Panc1 (cell line): ENCODE data around the gene ROCK2. TPM values are rescaled to one million over a fixed set of nuclear protein-coding genes. Genes with fewer than 3 reads are reported as not detected.

Source experiments
- ATAC-seq: fragments of 200-7000 bp; cut with Tn5 transposase; 2 replicates; pipeline ENCODE4 v1.9.1; 2020; ENCODE audit warnings: mild to moderate bottlenecking, moderate library complexity
- BruUV-seq: library from RNA; stranded (reverse); fragments of 400-500 nt; replicated peaks from 2 replicates; lab custom pipeline; 2021; lab: Mats Ljungman, UMichigan
- CTCF ChIA-PET: fragments of 300-600 bp; sonication (Branson Sonifier 250); formaldehyde crosslinking; loops from one replicate; lab custom pipeline; 2022; ENCODE audit warnings: antibody characterized with exemption; lab: Charles Lee
- POLR2A ChIA-PET: fragments of 300-600 bp; sonication (Branson Sonifier 250); formaldehyde crosslinking; loops from one replicate; lab custom pipeline; 2022; ENCODE audit warnings: antibody characterized with exemption; lab: Charles Lee
- DNase-seq: peaks from one replicate; pipeline ENCODE4 v3.0.0-alpha.2; 2010; ENCODE audit warnings: low read depth, low spot score
- H3K27ac ChIP-seq: 2 replicates; pipeline ENCODE4 v1.5.1; 2011; ENCODE audit warnings: mild to moderate bottlenecking, low read length, inconsistent platforms
- H3K27me3 ChIP-seq: fragments of 200-500 bp; sonication (Bioruptor generic); 2 replicates; pipeline ENCODE4 v1.6.0; 2014; ENCODE audit warnings: low read length, inconsistent platforms; ENCODE audit not compliant: control insufficient read depth, insufficient read depth
- H3K36me3 ChIP-seq: fragments of 200-500 bp; sonication (Bioruptor generic); 2 replicates; pipeline ENCODE4 v1.5.1; 2014; ENCODE audit warnings: inconsistent platforms, mild to moderate bottlenecking, low read length, moderate library complexity; ENCODE audit not compliant: control insufficient read depth, insufficient read depth
- H3K4me1 ChIP-seq: 2 replicates; pipeline ENCODE4 v1.5.1; 2011; ENCODE audit warnings: inconsistent platforms, mild to moderate bottlenecking, low read length, moderate library complexity; ENCODE audit not compliant: control insufficient read depth, insufficient read depth
- H3K4me3 ChIP-seq, 2 experiments: 2 replicates each; pipeline ENCODE4 v1.5.1; 2011 to 2012; ENCODE audit warnings: low read depth in 2 of 2, low read length in 2 of 2, mild to moderate bottlenecking in 2 of 2, inconsistent platforms in 1 of 2, moderate library complexity in 1 of 2
- H3K9me3 ChIP-seq: fragments of 200-500 bp; sonication (Bioruptor generic); 2 replicates; pipeline ENCODE4 v1.5.1; 2014; ENCODE audit warnings: low read depth, mild to moderate bottlenecking, inconsistent platforms, low read length, moderate library complexity; ENCODE audit not compliant: control insufficient read depth, insufficient read depth
- POLR2AphosphoS5 ChIP-seq: IDR thresholded peaks from 2 replicates; pipeline ENCODE4 v1.6.1; 2012; ENCODE audit warnings: mild to moderate bottlenecking, low read depth, low read length, moderate library complexity
- SIN3A ChIP-seq: IDR thresholded peaks from 2 replicates; pipeline ENCODE4 v1.6.1; 2012; ENCODE audit warnings: low read depth, mild to moderate bottlenecking, low read length, moderate library complexity, borderline replicate concordance; ENCODE audit not compliant: insufficient read depth
- TCF7L2 ChIP-seq: IDR thresholded peaks from 2 replicates; pipeline ENCODE4 v1.6.1; 2011; ENCODE audit warnings: mild to moderate bottlenecking, low read depth, low read length, inconsistent platforms
- in situ Hi-C: cut with HindIII; loops from 2 replicates; pipeline ENCODE4 v1.10.0; 2016; ENCODE audit warnings: low sequenced_read_pairs, low pct_unique_long_range_greater_than_20kb
- intact Hi-C: fragments of 100-400 bp; cut with micrococcal nuclease; formaldehyde crosslinking; loops from one replicate; pipeline ENCODE4 v1.10.0; 2022; ENCODE audit not compliant: unreplicated experiment
- total RNA-seq: library from RNA; stranded (reverse); gene quantifications from one replicate; pipeline ENCODE4 v1.2.1, GENCODE V29; 2021; ENCODE audit not compliant: unreplicated experiment
- TF ChIP-seq, protein P1 (sequence below): fragments of 450-650 bp; IDR thresholded peaks from 2 replicates; pipeline ENCODE4 v1.5.1; 2017; ENCODE audit warnings: mild to moderate bottlenecking
- TF ChIP-seq, protein P2 (sequence below), 2 experiments: IDR thresholded peaks; 2 replicates each; pipeline ENCODE4 v1.6.1; 2011 to 2012; ENCODE audit warnings: low read depth in 2 of 2, control low read depth in 1 of 2, low read length in 1 of 2, mild to moderate bottlenecking in 1 of 2, moderate library complexity in 1 of 2; ENCODE audit not compliant: insufficient read depth in 1 of 2

Gene ROCK2
- total RNA-seq, 1 experiment from 2014 or later, result 47.9 TPM

DNA sequence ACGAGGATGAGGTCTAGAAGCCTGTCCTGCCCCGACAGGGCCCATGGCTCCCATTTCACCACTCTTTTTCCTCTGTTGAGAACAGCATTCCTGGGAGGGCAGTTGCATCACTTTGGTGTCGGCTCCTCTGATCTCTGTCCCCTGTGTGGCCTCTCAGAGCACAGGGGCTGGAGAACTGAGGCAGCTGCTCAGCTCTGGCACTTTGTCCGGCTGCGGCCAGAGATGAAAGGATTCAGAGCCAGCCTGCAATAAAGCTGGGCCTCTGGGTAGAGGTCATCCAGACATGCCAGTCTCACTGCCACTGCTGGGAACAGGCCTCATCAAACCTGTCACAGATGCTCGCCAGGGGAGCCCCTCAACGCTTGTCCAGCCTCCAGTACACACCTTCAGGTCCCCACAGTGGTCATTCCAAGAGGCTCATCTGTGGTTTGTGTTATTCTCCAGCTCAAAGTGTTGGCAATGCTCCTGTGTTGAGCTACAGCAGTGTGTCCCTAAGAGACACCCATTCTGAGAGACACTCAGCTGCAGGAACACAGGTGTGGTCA, 13.1 kb upstream of the ROCK2 start:
- in situ Hi-C loops, result no loop called here
- ChIA-PET CTCF (interaction anchor here (0.5 to 0.6 kb wide), 2 partner anchors 57 to 246 kb away, joined by 3 to 5 read pairs; no protein-coding TSS in a partner anchor), POLR2A (no interaction called here)
- intact Hi-C loops, result no loop called here
- TF ChIP-seq, protein P1, sequence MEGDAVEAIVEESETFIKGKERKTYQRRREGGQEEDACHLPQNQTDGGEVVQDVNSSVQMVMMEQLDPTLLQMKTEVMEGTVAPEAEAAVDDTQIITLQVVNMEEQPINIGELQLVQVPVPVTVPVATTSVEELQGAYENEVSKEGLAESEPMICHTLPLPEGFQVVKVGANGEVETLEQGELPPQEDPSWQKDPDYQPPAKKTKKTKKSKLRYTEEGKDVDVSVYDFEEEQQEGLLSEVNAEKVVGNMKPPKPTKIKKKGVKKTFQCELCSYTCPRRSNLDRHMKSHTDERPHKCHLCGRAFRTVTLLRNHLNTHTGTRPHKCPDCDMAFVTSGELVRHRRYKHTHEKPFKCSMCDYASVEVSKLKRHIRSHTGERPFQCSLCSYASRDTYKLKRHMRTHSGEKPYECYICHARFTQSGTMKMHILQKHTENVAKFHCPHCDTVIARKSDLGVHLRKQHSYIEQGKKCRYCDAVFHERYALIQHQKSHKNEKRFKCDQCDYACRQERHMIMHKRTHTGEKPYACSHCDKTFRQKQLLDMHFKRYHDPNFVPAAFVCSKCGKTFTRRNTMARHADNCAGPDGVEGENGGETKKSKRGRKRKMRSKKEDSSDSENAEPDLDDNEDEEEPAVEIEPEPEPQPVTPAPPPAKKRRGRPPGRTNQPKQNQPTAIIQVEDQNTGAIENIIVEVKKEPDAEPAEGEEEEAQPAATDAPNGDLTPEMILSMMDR, result no peak
- TF ChIP-seq TCF7L2, result peak; percentile 53; the same call in 1 of the 2 replicates
- TF ChIP-seq SIN3A, result no peak
- no peak for TF ChIP-seq POLR2AphosphoS5
- no peak for DNase-seq
- H3K36me3 ChIP-seq, result no peaks in the 10 kb centered on the region
- H3K27me3 ChIP-seq, result no peaks in the 10 kb centered on the region
- H3K4me3 ChIP-seq, result no peak overlapping the region
- peak; percentile 39; the same call in 1 of the 2 replicates for ATAC-seq
- H3K4me1 ChIP-seq, result no peaks in the 10 kb centered on the region
- no peak overlapping the region for H3K27ac ChIP-seq
- BruUV-seq, result no TSS peak
- H3K9me3 ChIP-seq, result no peaks in the 10 kb centered on the region

DNA sequence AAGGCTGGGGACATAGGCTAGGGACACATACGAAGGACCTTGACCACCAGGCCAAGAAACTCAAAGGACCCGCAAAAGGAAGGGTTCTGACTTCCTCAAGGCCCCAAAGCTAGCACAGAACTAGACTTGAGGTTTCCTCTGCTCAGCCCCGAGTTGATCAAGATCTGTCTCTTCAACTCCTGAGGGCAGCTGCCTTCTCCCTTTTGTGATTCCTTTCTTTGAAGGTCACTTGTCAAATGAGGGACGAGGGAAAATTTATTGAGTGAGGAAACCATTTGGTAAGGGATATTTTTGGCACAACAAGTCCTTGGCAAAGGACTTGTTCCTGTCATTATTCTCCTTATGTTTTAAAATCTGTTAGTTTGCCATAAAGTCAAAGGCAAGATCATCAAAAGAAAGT, 12.3 kb upstream of the ROCK2 start:
- TF ChIP-seq, protein P2, sequence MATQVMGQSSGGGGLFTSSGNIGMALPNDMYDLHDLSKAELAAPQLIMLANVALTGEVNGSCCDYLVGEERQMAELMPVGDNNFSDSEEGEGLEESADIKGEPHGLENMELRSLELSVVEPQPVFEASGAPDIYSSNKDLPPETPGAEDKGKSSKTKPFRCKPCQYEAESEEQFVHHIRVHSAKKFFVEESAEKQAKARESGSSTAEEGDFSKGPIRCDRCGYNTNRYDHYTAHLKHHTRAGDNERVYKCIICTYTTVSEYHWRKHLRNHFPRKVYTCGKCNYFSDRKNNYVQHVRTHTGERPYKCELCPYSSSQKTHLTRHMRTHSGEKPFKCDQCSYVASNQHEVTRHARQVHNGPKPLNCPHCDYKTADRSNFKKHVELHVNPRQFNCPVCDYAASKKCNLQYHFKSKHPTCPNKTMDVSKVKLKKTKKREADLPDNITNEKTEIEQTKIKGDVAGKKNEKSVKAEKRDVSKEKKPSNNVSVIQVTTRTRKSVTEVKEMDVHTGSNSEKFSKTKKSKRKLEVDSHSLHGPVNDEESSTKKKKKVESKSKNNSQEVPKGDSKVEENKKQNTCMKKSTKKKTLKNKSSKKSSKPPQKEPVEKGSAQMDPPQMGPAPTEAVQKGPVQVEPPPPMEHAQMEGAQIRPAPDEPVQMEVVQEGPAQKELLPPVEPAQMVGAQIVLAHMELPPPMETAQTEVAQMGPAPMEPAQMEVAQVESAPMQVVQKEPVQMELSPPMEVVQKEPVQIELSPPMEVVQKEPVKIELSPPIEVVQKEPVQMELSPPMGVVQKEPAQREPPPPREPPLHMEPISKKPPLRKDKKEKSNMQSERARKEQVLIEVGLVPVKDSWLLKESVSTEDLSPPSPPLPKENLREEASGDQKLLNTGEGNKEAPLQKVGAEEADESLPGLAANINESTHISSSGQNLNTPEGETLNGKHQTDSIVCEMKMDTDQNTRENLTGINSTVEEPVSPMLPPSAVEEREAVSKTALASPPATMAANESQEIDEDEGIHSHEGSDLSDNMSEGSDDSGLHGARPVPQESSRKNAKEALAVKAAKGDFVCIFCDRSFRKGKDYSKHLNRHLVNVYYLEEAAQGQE (IDR thresholded peaks at IDR 0.05; ENCODE audit: insufficient read depth in 1 of 2, low read depth in 2 of 2, low read length in 1 of 2), result no peak
- no peak for TF ChIP-seq TCF7L2
- TF ChIP-seq, protein P1, result no peak
- no peak for TF ChIP-seq SIN3A
- TF ChIP-seq POLR2AphosphoS5, result no peak
- no TSS peak for BruUV-seq
- no peaks in the 10 kb centered on the region for H3K27me3 ChIP-seq
- H3K4me3 ChIP-seq, result no peak overlapping the region
- POLR2A ChIA-PET, result no interaction called here
- DNase-seq, result no peak
- no peaks in the 10 kb centered on the region for H3K9me3 ChIP-seq
- no peak overlapping the region for H3K27ac ChIP-seq
- intact Hi-C loops, result no loop called here
- in situ Hi-C loops, result no loop called here
- H3K36me3 ChIP-seq, result no peaks in the 10 kb centered on the region
- H3K4me1 ChIP-seq, result no peaks in the 10 kb centered on the region
- CTCF ChIA-PET, result no interaction called here
- no peak for ATAC-seq
